Neural cell (in vitro differentiated cells): Measurements from ENCODE around the gene LRRK1. TPM values are rescaled to one million over a fixed set of nuclear protein-coding genes. Genes with fewer than 3 reads are reported as not detected.

Experiments
- H2AFZ ChIP-seq: fragments of 200-600, 300-800 bp; sonication (generic), shearing (Covaris generic); 2 replicates; pipeline ENCODE4 v1.6.0; 2014; ENCODE audit warnings: low read depth, mild to moderate bottlenecking, antibody characterized with exemption, low read length, moderate library complexity
- H3F3A ChIP-seq: fragments of 200-600 bp; shearing (Covaris generic); 2 replicates; pipeline ENCODE4 v1.6.1; 2016; ENCODE audit warnings: mild to moderate bottlenecking, moderate library complexity, mixed read lengths, antibody characterized with exemption, low read length; ENCODE audit not compliant: insufficient read depth, poor library complexity, severe bottlenecking
- H3K27ac ChIP-seq: fragments of 200-600, 300-800 bp; sonication (generic), shearing (Covaris generic); 2 replicates; pipeline ENCODE4 v1.5.1; 2014; ENCODE audit warnings: mild to moderate bottlenecking, low read length, moderate library complexity
- H3K27me3 ChIP-seq: fragments of 300-800, 200-600 bp; sonication (generic), shearing (Covaris generic); 2 replicates; pipeline ENCODE4 v1.6.0; 2014; ENCODE audit warnings: mild to moderate bottlenecking, low read depth, low read length, moderate library complexity; ENCODE audit not compliant: insufficient read depth
- H3K36me3 ChIP-seq: fragments of 300-800, 200-600 bp; sonication (generic), shearing (Covaris generic); 2 replicates; pipeline ENCODE4 v1.5.1; 2014; ENCODE audit warnings: mild to moderate bottlenecking, antibody characterized with exemption, low read length, moderate library complexity; ENCODE audit not compliant: insufficient read depth
- H3K4me2 ChIP-seq: fragments of 300-800, 200-600 bp; sonication (generic), shearing (Covaris generic); 2 replicates; pipeline ENCODE4 v1.6.0; 2014; ENCODE audit warnings: mild to moderate bottlenecking, low read length
- H3K4me3 ChIP-seq: fragments of 300-800, 200-600 bp; sonication (generic), shearing (Covaris generic); 2 replicates; pipeline ENCODE4 v1.5.1; 2014; ENCODE audit warnings: mild to moderate bottlenecking, low read length, moderate library complexity
- H3K79me2 ChIP-seq: fragments of 200-600 bp; shearing (Covaris generic); replicated peaks from 2 replicates; pipeline ENCODE4 v1.6.0; 2014; ENCODE audit warnings: mild to moderate bottlenecking, low read length, moderate library complexity; ENCODE audit not compliant: insufficient read depth
- H3K9ac ChIP-seq: fragments of 300-800, 200-600 bp; sonication (generic), shearing (Covaris generic); 2 replicates; pipeline ENCODE4 v1.6.1; 2016; ENCODE audit warnings: mild to moderate bottlenecking, low read length, mixed read lengths
- H3K9me2 ChIP-seq: fragments of 200-600 bp; shearing (Covaris generic); 2 replicates; pipeline ENCODE4 v1.6.1; 2016; ENCODE audit warnings: mild to moderate bottlenecking, low read length, mixed read lengths; ENCODE audit not compliant: insufficient read depth
- H3K9me3 ChIP-seq: fragments of 200-600, 300-800 bp; sonication (generic), shearing (Covaris generic); 2 replicates; pipeline ENCODE4 v1.6.1; 2016; ENCODE audit warnings: mild to moderate bottlenecking, mixed run types, low read length, moderate library complexity, mixed read lengths
- H4K20me1 ChIP-seq: fragments of 200-600 bp; shearing (Covaris generic); 2 replicates; pipeline ENCODE4 v1.6.1; 2016; ENCODE audit warnings: mild to moderate bottlenecking, mixed run types; ENCODE audit not compliant: insufficient read depth
- CTCF ChIP-seq: fragments of 450-650 bp; IDR thresholded peaks from 2 replicates; pipeline ENCODE4 v1.5.1; 2014; ENCODE audit warnings: antibody characterized with exemption, mild to moderate bottlenecking, moderate library complexity; ENCODE audit not compliant: poor library complexity, severe bottlenecking
- EP300 ChIP-seq: fragments of 450-650 bp; conservative IDR thresholded peaks from 2 replicates; pipeline ENCODE4 v1.6.1; 2014; ENCODE audit warnings: antibody characterized with exemption, mild to moderate bottlenecking, moderate library complexity; ENCODE audit not compliant: poor library complexity, severe bottlenecking
- EZH2 ChIP-seq: fragments of 200-600, 300-800 bp; shearing (Covaris generic), sonication (generic); IDR thresholded peaks from 2 replicates; pipeline ENCODE4 v1.6.1; 2014; ENCODE audit warnings: antibody characterized with exemption, low read length, borderline replicate concordance, mild to moderate bottlenecking; ENCODE audit not compliant: insufficient read depth, poor library complexity, severe bottlenecking
- MXI1 ChIP-seq: fragments of 450-650 bp; conservative IDR thresholded peaks from 2 replicates; pipeline ENCODE4 v1.6.1; 2014; ENCODE audit warnings: antibody characterized with exemption, mild to moderate bottlenecking; ENCODE audit not compliant: poor library complexity, severe bottlenecking
- POLR2AphosphoS5 ChIP-seq: IDR thresholded peaks from 2 replicates; pipeline ENCODE4 v1.6.1; 2012
- RAD21 ChIP-seq: fragments of 450-650 bp; conservative IDR thresholded peaks from 2 replicates; pipeline ENCODE4 v1.6.1; 2014; ENCODE audit warnings: antibody characterized with exemption, mild to moderate bottlenecking, moderate library complexity
- SMC3 ChIP-seq: fragments of 450-650 bp; conservative IDR thresholded peaks from 2 replicates; pipeline ENCODE4 v1.6.1; 2014; ENCODE audit warnings: antibody characterized with exemption, mild to moderate bottlenecking, moderate library complexity; ENCODE audit not compliant: poor library complexity
- TAF1 ChIP-seq: IDR thresholded peaks from 2 replicates; pipeline ENCODE4 v1.6.1; 2012; ENCODE audit warnings: low read depth
- polyA plus RNA-seq: library from polyadenylated mRNA; depleted of rRNA; stranded (reverse); fragments of >200 nt; gene quantifications from 2 replicates; pipeline ENCODE4 v1.2.3, GENCODE V29; 2014
- TF ChIP-seq, protein P1 (sequence below): IDR thresholded peaks from 2 replicates; pipeline ENCODE4 v1.6.1; 2012; ENCODE audit warnings: borderline replicate concordance

The LRRK1 gene
- polyA plus RNA-seq, 1 donor from 2014 or later: 0.06 TPM

DNA sequence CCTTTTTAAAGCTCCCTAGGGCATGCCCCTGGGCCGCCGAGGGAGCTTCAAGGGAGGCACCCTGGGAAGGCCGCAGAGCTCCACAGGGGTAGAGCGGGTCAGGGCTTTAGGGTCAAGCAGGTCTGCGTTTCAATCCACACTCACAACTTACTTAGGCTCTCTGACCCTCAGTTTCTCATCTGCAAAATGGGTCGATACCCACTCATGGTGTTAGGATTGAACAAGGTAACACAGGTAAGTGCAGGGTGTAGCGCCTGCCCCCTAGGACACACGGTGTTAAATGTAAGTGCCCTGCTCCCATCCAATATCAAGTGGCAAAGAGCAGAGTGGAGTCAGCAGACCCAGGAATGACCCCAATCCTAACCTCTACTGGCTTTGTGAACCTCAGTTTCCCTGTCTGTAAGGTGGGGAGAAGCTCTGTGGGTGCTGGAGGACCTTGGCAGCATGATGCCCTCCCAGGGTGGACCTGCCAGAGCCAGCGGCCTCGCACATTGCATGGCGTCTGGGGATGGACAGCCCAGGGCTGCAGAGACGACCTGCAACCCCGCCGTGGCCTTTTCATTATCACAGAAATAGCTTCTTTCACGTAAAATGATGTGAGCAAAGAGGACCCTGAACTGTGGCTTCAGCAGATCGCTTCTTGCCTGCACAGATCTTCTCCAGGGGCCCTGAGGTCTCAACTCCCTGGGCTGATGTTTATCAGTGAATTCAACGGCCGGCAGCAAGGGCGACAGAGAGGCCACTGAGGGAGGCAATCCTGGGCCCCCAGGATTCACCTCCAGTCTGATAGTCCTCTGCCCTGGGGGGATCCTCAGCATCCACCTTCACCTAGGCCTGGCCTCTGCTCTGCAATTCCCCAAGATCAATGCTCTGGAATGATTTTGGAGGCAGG, 194.2 kb downstream of the LRRK1 start:
- H3K27me3 ChIP-seq: no peaks in the 10 kb centered on the region
- no peaks in the 10 kb centered on the region for H4K20me1 ChIP-seq
- no peaks in the 10 kb centered on the region for H3K36me3 ChIP-seq
- no peaks in the 10 kb centered on the region for H3K9me3 ChIP-seq
- no peak overlapping the region for H3K9ac ChIP-seq
- no peak overlapping the region for H3K4me2 ChIP-seq
- H3K9me2 ChIP-seq: no peaks in the 10 kb centered on the region
- H3F3A ChIP-seq: no peaks in the 10 kb centered on the region
- TF ChIP-seq TAF1 (no peak), POLR2AphosphoS5 (no peak), SMC3 (no peak), EP300 (no peak), EZH2 (no peak), CTCF (no peak), RAD21 (no peak)
- H3K4me3 ChIP-seq: no peak overlapping the region
- no peaks in the 10 kb centered on the region for H3K79me2 ChIP-seq
- H3K27ac ChIP-seq: no peak overlapping the region
- no peak overlapping the region for H2AFZ ChIP-seq

- H4K20me1 ChIP-seq: no peaks in the 10 kb centered on the region
- H3K27me3 ChIP-seq: no peaks in the 10 kb centered on the region
- H3K27ac ChIP-seq: no peak overlapping the region
- no peaks in the 10 kb centered on the region for H3K9me3 ChIP-seq
- no peaks in the 10 kb centered on the region for H3K36me3 ChIP-seq
- TF ChIP-seq EZH2 (no peak), EP300 (no peak), CTCF (no peak), MXI1 (no peak), TAF1 (no peak), RAD21 (no peak), POLR2AphosphoS5 (no peak), SMC3 (no peak)
- TF ChIP-seq, protein P1, sequence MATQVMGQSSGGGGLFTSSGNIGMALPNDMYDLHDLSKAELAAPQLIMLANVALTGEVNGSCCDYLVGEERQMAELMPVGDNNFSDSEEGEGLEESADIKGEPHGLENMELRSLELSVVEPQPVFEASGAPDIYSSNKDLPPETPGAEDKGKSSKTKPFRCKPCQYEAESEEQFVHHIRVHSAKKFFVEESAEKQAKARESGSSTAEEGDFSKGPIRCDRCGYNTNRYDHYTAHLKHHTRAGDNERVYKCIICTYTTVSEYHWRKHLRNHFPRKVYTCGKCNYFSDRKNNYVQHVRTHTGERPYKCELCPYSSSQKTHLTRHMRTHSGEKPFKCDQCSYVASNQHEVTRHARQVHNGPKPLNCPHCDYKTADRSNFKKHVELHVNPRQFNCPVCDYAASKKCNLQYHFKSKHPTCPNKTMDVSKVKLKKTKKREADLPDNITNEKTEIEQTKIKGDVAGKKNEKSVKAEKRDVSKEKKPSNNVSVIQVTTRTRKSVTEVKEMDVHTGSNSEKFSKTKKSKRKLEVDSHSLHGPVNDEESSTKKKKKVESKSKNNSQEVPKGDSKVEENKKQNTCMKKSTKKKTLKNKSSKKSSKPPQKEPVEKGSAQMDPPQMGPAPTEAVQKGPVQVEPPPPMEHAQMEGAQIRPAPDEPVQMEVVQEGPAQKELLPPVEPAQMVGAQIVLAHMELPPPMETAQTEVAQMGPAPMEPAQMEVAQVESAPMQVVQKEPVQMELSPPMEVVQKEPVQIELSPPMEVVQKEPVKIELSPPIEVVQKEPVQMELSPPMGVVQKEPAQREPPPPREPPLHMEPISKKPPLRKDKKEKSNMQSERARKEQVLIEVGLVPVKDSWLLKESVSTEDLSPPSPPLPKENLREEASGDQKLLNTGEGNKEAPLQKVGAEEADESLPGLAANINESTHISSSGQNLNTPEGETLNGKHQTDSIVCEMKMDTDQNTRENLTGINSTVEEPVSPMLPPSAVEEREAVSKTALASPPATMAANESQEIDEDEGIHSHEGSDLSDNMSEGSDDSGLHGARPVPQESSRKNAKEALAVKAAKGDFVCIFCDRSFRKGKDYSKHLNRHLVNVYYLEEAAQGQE: no peak
- H3F3A ChIP-seq: no peaks in the 10 kb centered on the region
- no peaks in the 10 kb centered on the region for H3K9me2 ChIP-seq
- no peak overlapping the region for H2AFZ ChIP-seq
- no peaks in the 10 kb centered on the region for H3K79me2 ChIP-seq
- no peak overlapping the region for H3K4me3 ChIP-seq
- H3K9ac ChIP-seq: no peak overlapping the region
- H3K4me2 ChIP-seq: no peak overlapping the region
Observed at GRCh38 chr15:101114166-101114565, 195.0 kb downstream of the LRRK1 start.
